Measurements from ENCODE around the gene HOGA1.
A peak's percentile ranks its signal among the peaks of the same experiment; 100 is the strongest.
"Not testable (repeated sequence)": the region's sequence is repeated elsewhere in the genome, so short reads cannot be mapped to it uniquely, and the experiment has no call there.

HOGA1 gene

GRCh38 chr10:97554336-97554735, 29.9 kb upstream of the HOGA1 start:
- not testable (repeated sequence) for DNase-seq (ENCODE audit: low read depth in 2 of 2)

GRCh38 chr10:97555541-97555940, 28.6 kb upstream of the HOGA1 start:
- not testable (repeated sequence) for DNase-seq (ENCODE audit: low read depth in 2 of 2)

- DNase-seq (ENCODE audit: low read depth in 2 of 2): not testable (repeated sequence)
Observed at GRCh38 chr10:97560731-97561381, 23.3 kb upstream of the HOGA1 start.

GRCh38 chr10:97561386-97562077, 22.7 kb upstream of the HOGA1 start:
- not testable (repeated sequence) for DNase-seq (ENCODE audit: low read depth in 2 of 2)

- not testable (repeated sequence) for DNase-seq (ENCODE audit: low read depth in 2 of 2)
Observed at GRCh38 chr10:97562329-97562728, 21.9 kb upstream of the HOGA1 start.

GRCh38 chr10:97563337-97563736, 20.9 kb upstream of the HOGA1 start:
- DNase-seq (ENCODE audit: low read depth in 2 of 2): no peak

- no peak for DNase-seq (ENCODE audit: low read depth in 2 of 2)
Observed at GRCh38 chr10:97564776-97565175, 19.4 kb upstream of the HOGA1 start.

- no peak for DNase-seq (ENCODE audit: low read depth in 2 of 2)
Observed at GRCh38 chr10:97566336-97566996, 17.7 kb upstream of the HOGA1 start.

- DNase-seq (ENCODE audit: low read depth in 2 of 2): no peak
Observed at GRCh38 chr10:97567891-97568290, 16.3 kb upstream of the HOGA1 start.

GRCh38 chr10:97570146-97570788, 13.9 kb upstream of the HOGA1 start:
- no peak for DNase-seq (ENCODE audit: low read depth in 2 of 2)

GRCh38 chr10:97570789-97571471, 13.3 kb upstream of the HOGA1 start:
- DNase-seq (ENCODE audit: low read depth in 2 of 2): no peak

- DNase-seq (ENCODE audit: low read depth in 2 of 2): no peak
Observed at GRCh38 chr10:97571622-97572021, 12.6 kb upstream of the HOGA1 start.

- peak; percentile 27 for DNase-seq (ENCODE audit: low read depth in 2 of 2)
Observed at GRCh38 chr10:97572214-97572989, 11.8 kb upstream of the HOGA1 start, which contains the start of gene ANKRD2. ANKRD2 (plus strand) TSS chr10:97572779; CDS start chr10:97572789, 10 bp downstream.

GRCh38 chr10:97573021-97573420, 11.2 kb upstream of the HOGA1 start:
- DNase-seq (ENCODE audit: low read depth in 2 of 2): no peak

GRCh38 chr10:97573672-97574071, 10.5 kb upstream of the HOGA1 start:
- no peak for DNase-seq (ENCODE audit: low read depth in 2 of 2)

GRCh38 chr10:97574374-97575126, 9.6 kb upstream of the HOGA1 start:
- no peak for DNase-seq (ENCODE audit: low read depth in 2 of 2)

GRCh38 chr10:97575127-97575668, 9.0 kb upstream of the HOGA1 start:
- no peak for DNase-seq (ENCODE audit: low read depth in 2 of 2)

GRCh38 chr10:97576487-97576886, 7.7 kb upstream of the HOGA1 start:
- not testable (repeated sequence) for DNase-seq (ENCODE audit: low read depth in 2 of 2)

GRCh38 chr10:97577701-97578100, 6.5 kb upstream of the HOGA1 start:
- DNase-seq (ENCODE audit: low read depth in 2 of 2): no peak

Measured in stimulated activated CD8-positive, alpha-beta memory T cell treated with anti-CD3 and anti-CD28 coated beads, Interleukin-15, amount 100 ng/mL, for 48 hours (primary cell).